Measurements from ENCODE around the gene RASSF5.

DNA sequence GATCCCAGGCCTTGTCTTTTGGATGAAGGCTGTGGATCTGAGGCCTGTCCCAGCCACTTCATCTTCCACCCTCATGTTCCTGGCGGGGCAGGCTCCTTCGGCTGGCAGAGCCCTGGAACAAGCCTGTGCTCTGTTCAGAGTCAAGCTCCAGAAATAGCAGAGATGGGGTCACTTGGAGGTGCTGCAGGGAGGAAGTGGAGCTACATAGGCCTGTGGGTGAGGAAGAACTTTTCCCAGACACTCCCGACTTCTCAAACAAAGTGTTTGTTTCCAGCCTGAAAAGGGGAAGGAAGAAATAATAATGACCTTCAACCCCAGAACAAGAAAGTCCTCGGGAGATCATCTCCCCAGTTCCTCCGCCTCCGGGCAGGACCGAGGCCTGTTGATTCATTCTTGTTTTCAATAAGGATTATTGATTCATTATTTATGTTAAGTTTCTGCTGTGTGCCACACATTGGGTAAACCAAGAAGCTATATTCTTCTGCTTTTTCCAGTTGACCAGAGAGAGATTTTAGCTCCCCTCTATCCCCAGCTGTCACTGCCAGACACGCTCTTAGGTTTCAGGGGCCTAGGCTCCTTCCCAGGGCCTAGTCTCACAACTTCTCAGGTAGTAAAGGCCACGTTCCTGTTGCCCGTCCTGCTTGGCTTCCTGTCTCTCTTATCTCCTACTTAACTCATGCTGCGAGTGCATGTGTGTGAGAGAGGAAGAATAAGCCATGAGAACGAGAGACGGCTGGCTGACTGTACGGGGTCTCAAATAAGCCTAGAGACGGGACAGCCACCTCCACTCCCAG, 20.1 kb upstream of the RASSF5 start:
- TF ChIP-seq, protein P1, sequence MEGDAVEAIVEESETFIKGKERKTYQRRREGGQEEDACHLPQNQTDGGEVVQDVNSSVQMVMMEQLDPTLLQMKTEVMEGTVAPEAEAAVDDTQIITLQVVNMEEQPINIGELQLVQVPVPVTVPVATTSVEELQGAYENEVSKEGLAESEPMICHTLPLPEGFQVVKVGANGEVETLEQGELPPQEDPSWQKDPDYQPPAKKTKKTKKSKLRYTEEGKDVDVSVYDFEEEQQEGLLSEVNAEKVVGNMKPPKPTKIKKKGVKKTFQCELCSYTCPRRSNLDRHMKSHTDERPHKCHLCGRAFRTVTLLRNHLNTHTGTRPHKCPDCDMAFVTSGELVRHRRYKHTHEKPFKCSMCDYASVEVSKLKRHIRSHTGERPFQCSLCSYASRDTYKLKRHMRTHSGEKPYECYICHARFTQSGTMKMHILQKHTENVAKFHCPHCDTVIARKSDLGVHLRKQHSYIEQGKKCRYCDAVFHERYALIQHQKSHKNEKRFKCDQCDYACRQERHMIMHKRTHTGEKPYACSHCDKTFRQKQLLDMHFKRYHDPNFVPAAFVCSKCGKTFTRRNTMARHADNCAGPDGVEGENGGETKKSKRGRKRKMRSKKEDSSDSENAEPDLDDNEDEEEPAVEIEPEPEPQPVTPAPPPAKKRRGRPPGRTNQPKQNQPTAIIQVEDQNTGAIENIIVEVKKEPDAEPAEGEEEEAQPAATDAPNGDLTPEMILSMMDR (conservative IDR thresholded peaks at IDR 0.05; ENCODE audit: low read depth in 2 of 2), result no peak
- TF ChIP-seq STAT1 (IDR thresholded peaks at IDR 0.05; ENCODE audit: unreplicated experiment) (no peak), POLR2AphosphoS5 (IDR thresholded peaks at IDR 0.05; ENCODE audit: low read depth) (no peak), EZH2phosphoT487 (IDR thresholded peaks at IDR 0.05; ENCODE audit: unreplicated experiment) (no peak), CREB1 (CRISPR knock-in tag; IDR thresholded peaks at IDR 0.05; ENCODE audit: low read depth) (no peak), EZH2 (IDR thresholded peaks at IDR 0.05; ENCODE audit: low read depth, unreplicated experiment) (no peak), JUNB (IDR thresholded peaks at IDR 0.05; ENCODE audit: unreplicated experiment) (no peak), ZNF114 (CRISPR knock-in tag; IDR thresholded peaks at IDR 0.05) (no peak), ZNF331 (CRISPR knock-in tag; IDR thresholded peaks at IDR 0.05; ENCODE audit: low read depth) (no peak), NANOG (IDR thresholded peaks at IDR 0.05; ENCODE audit: borderline replicate concordance) (no peak)
- TF ChIP-seq, protein P2, sequence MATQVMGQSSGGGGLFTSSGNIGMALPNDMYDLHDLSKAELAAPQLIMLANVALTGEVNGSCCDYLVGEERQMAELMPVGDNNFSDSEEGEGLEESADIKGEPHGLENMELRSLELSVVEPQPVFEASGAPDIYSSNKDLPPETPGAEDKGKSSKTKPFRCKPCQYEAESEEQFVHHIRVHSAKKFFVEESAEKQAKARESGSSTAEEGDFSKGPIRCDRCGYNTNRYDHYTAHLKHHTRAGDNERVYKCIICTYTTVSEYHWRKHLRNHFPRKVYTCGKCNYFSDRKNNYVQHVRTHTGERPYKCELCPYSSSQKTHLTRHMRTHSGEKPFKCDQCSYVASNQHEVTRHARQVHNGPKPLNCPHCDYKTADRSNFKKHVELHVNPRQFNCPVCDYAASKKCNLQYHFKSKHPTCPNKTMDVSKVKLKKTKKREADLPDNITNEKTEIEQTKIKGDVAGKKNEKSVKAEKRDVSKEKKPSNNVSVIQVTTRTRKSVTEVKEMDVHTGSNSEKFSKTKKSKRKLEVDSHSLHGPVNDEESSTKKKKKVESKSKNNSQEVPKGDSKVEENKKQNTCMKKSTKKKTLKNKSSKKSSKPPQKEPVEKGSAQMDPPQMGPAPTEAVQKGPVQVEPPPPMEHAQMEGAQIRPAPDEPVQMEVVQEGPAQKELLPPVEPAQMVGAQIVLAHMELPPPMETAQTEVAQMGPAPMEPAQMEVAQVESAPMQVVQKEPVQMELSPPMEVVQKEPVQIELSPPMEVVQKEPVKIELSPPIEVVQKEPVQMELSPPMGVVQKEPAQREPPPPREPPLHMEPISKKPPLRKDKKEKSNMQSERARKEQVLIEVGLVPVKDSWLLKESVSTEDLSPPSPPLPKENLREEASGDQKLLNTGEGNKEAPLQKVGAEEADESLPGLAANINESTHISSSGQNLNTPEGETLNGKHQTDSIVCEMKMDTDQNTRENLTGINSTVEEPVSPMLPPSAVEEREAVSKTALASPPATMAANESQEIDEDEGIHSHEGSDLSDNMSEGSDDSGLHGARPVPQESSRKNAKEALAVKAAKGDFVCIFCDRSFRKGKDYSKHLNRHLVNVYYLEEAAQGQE (IDR thresholded peaks at IDR 0.05; ENCODE audit: unreplicated experiment), result no peak
- TF ChIP-seq, protein P3, sequence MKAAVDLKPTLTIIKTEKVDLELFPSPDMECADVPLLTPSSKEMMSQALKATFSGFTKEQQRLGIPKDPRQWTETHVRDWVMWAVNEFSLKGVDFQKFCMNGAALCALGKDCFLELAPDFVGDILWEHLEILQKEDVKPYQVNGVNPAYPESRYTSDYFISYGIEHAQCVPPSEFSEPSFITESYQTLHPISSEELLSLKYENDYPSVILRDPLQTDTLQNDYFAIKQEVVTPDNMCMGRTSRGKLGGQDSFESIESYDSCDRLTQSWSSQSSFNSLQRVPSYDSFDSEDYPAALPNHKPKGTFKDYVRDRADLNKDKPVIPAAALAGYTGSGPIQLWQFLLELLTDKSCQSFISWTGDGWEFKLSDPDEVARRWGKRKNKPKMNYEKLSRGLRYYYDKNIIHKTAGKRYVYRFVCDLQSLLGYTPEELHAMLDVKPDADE (IDR thresholded peaks at IDR 0.05), result no peak
- TF ChIP-seq, protein P4, sequence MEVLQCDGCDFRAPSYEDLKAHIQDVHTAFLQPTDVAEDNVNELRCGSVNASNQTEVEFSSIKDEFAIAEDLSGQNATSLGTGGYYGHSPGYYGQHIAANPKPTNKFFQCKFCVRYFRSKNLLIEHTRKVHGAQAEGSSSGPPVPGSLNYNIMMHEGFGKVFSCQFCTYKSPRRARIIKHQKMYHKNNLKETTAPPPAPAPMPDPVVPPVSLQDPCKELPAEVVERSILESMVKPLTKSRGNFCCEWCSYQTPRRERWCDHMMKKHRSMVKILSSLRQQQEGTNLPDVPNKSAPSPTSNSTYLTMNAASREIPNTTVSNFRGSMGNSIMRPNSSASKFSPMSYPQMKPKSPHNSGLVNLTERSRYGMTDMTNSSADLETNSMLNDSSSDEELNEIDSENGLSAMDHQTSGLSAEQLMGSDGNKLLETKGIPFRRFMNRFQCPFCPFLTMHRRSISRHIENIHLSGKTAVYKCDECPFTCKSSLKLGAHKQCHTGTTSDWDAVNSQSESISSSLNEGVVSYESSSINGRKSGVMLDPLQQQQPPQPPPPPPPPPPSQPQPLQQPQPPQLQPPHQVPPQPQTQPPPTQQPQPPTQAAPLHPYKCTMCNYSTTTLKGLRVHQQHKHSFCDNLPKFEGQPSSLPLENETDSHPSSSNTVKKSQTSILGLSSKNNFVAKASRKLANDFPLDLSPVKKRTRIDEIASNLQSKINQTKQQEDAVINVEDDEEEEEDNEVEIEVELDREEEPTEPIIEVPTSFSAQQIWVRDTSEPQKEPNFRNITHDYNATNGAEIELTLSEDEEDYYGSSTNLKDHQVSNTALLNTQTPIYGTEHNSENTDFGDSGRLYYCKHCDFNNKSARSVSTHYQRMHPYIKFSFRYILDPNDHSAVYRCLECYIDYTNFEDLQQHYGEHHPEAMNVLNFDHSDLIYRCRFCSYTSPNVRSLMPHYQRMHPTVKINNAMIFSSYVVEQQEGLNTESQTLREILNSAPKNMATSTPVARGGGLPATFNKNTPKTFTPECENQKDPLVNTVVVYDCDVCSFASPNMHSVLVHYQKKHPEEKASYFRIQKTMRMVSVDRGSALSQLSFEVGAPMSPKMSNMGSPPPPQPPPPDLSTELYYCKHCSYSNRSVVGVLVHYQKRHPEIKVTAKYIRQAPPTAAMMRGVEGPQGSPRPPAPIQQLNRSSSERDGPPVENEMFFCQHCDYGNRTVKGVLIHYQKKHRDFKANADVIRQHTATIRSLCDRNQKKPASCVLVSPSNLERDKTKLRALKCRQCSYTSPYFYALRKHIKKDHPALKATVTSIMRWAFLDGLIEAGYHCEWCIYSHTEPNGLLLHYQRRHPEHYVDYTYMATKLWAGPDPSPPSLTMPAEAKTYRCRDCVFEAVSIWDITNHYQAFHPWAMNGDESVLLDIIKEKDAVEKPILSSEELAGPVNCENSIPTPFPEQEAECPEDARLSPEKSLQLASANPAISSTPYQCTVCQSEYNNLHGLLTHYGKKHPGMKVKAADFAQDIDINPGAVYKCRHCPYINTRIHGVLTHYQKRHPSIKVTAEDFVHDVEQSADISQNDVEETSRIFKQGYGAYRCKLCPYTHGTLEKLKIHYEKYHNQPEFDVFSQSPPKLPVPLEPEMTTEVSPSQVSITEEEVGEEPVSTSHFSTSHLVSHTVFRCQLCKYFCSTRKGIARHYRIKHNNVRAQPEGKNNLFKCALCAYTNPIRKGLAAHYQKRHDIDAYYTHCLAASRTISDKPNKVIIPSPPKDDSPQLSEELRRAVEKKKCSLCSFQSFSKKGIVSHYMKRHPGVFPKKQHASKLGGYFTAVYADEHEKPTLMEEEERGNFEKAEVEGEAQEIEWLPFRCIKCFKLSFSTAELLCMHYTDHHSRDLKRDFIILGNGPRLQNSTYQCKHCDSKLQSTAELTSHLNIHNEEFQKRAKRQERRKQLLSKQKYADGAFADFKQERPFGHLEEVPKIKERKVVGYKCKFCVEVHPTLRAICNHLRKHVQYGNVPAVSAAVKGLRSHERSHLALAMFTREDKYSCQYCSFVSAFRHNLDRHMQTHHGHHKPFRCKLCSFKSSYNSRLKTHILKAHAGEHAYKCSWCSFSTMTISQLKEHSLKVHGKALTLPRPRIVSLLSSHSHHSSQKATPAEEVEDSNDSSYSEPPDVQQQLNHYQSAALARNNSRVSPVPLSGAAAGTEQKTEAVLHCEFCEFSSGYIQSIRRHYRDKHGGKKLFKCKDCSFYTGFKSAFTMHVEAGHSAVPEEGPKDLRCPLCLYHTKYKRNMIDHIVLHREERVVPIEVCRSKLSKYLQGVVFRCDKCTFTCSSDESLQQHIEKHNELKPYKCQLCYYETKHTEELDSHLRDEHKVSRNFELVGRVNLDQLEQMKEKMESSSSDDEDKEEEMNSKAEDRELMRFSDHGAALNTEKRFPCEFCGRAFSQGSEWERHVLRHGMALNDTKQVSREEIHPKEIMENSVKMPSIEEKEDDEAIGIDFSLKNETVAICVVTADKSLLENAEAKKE (CRISPR knock-in tag; IDR thresholded peaks at IDR 0.05), result no peak
